Measurements from ENCODE around the gene PAX2.

DNA sequence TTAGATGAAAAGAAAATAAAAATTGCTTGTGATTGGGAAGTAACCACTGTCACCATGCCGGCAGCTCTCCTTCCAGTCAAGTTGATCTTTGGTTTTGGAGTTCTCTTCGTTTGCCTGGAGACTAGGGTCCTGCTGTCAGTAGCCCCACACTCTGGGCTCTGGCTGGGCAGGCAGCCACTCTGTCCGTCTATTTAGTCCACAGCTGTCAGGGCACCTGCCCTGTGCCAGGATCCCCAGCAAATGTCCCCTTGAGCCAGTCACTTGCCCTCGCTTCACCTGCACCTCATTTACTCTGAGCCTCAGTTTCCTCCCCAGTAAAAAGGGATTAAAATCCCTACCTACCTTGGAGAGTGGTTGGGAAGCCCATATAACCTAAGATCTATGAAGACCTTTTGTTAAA, 55.5 kb downstream of the PAX2 start:
- TF ChIP-seq, protein P1, sequence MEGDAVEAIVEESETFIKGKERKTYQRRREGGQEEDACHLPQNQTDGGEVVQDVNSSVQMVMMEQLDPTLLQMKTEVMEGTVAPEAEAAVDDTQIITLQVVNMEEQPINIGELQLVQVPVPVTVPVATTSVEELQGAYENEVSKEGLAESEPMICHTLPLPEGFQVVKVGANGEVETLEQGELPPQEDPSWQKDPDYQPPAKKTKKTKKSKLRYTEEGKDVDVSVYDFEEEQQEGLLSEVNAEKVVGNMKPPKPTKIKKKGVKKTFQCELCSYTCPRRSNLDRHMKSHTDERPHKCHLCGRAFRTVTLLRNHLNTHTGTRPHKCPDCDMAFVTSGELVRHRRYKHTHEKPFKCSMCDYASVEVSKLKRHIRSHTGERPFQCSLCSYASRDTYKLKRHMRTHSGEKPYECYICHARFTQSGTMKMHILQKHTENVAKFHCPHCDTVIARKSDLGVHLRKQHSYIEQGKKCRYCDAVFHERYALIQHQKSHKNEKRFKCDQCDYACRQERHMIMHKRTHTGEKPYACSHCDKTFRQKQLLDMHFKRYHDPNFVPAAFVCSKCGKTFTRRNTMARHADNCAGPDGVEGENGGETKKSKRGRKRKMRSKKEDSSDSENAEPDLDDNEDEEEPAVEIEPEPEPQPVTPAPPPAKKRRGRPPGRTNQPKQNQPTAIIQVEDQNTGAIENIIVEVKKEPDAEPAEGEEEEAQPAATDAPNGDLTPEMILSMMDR (conservative IDR thresholded peaks at IDR 0.05), result no peak
- no peak for TF ChIP-seq ZFX (IDR thresholded peaks at IDR 0.05)
